Panc1 (cell line): Measurements from ENCODE around the gene SEPTIN8.

Experiments used
- POLR2AphosphoS5 ChIP-seq: IDR thresholded peaks from 2 replicates; pipeline ENCODE4 v1.6.1; 2012; ENCODE audit warnings: mild to moderate bottlenecking, low read depth, low read length, moderate library complexity
- SIN3A ChIP-seq: IDR thresholded peaks from 2 replicates; pipeline ENCODE4 v1.6.1; 2012; ENCODE audit warnings: low read depth, mild to moderate bottlenecking, low read length, moderate library complexity, borderline replicate concordance; ENCODE audit not compliant: insufficient read depth
- TCF7L2 ChIP-seq: IDR thresholded peaks from 2 replicates; pipeline ENCODE4 v1.6.1; 2011; ENCODE audit warnings: mild to moderate bottlenecking, low read depth, low read length, inconsistent platforms
- TF ChIP-seq, protein P1 (sequence below): fragments of 450-650 bp; IDR thresholded peaks from 2 replicates; pipeline ENCODE4 v1.5.1; 2017; ENCODE audit warnings: mild to moderate bottlenecking
- TF ChIP-seq, protein P2 (sequence below), 2 experiments: IDR thresholded peaks; 2 replicates each; pipeline ENCODE4 v1.6.1; 2011 to 2012; ENCODE audit warnings: low read depth in 2 of 2, control low read depth in 1 of 2, low read length in 1 of 2, mild to moderate bottlenecking in 1 of 2, moderate library complexity in 1 of 2; ENCODE audit not compliant: insufficient read depth in 1 of 2

DNA sequence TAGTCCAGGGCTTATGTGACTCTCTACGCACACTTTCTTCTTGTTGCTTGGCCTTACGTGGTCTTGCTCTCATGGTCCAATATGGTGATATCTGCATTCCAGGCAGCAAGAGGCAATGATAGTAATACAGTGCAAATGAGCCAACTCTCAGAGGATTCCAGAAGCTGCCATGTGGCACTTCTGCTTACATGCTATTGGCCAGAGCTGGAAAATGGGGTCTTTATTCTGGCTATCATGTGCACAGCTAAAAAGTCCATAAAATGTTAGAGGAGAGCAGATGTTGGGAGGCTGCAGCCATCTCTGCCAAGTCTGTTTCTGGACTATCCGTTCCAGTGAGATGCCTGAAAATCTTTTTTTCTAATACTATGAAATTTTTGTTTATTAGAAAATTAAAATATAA is 2.9 kb upstream of the SEPTIN8 start:
- no peak for TF ChIP-seq POLR2AphosphoS5
- TF ChIP-seq, protein P1, sequence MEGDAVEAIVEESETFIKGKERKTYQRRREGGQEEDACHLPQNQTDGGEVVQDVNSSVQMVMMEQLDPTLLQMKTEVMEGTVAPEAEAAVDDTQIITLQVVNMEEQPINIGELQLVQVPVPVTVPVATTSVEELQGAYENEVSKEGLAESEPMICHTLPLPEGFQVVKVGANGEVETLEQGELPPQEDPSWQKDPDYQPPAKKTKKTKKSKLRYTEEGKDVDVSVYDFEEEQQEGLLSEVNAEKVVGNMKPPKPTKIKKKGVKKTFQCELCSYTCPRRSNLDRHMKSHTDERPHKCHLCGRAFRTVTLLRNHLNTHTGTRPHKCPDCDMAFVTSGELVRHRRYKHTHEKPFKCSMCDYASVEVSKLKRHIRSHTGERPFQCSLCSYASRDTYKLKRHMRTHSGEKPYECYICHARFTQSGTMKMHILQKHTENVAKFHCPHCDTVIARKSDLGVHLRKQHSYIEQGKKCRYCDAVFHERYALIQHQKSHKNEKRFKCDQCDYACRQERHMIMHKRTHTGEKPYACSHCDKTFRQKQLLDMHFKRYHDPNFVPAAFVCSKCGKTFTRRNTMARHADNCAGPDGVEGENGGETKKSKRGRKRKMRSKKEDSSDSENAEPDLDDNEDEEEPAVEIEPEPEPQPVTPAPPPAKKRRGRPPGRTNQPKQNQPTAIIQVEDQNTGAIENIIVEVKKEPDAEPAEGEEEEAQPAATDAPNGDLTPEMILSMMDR: no peak
- TF ChIP-seq TCF7L2: no peak
- TF ChIP-seq, protein P2, sequence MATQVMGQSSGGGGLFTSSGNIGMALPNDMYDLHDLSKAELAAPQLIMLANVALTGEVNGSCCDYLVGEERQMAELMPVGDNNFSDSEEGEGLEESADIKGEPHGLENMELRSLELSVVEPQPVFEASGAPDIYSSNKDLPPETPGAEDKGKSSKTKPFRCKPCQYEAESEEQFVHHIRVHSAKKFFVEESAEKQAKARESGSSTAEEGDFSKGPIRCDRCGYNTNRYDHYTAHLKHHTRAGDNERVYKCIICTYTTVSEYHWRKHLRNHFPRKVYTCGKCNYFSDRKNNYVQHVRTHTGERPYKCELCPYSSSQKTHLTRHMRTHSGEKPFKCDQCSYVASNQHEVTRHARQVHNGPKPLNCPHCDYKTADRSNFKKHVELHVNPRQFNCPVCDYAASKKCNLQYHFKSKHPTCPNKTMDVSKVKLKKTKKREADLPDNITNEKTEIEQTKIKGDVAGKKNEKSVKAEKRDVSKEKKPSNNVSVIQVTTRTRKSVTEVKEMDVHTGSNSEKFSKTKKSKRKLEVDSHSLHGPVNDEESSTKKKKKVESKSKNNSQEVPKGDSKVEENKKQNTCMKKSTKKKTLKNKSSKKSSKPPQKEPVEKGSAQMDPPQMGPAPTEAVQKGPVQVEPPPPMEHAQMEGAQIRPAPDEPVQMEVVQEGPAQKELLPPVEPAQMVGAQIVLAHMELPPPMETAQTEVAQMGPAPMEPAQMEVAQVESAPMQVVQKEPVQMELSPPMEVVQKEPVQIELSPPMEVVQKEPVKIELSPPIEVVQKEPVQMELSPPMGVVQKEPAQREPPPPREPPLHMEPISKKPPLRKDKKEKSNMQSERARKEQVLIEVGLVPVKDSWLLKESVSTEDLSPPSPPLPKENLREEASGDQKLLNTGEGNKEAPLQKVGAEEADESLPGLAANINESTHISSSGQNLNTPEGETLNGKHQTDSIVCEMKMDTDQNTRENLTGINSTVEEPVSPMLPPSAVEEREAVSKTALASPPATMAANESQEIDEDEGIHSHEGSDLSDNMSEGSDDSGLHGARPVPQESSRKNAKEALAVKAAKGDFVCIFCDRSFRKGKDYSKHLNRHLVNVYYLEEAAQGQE (IDR thresholded peaks at IDR 0.05; ENCODE audit: insufficient read depth in 1 of 2, low read depth in 2 of 2, low read length in 1 of 2): no peak
- no peak for TF ChIP-seq SIN3A
